ENCODE results near the gene MAPT.

MAPT gene

DNA sequence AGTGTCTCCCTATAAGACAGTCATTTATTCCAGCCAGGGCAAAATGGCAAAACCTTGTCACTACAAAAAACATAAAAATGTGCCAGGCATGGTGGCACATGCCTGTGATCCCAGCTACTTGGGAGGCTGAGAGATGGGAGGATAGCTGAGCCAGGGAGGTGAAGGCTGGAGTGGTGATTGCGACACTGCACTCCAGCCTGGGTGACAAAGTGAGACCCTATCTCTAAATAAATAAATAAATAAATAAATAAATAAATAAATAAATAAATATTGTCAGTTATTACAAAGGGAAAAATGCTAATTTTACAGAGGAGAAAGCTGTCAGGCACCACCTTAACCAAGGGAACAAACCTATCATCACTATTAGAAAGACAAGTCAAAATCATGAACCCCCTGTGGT is 180.2 kb downstream of the MAPT start:
- DNase-seq = no peak

Data from activated T-cell treated with anti-CD3 and anti-CD28 coated beads, Interleukin-2, amount 50 U/mL, for 48 hours (primary cell).